SK-N-SH (cell line): ENCODE measurements around the gene RPS27L. TPM values are rescaled to one million over a fixed set of nuclear protein-coding genes. Genes with fewer than 3 reads are reported as not detected.
A peak's percentile ranks its signal among the peaks of the same experiment; 100 is the strongest.

ENCODE experiments used
- CTCF ChIA-PET: fragments of 300-600, 350-600 bp; formaldehyde crosslinking; extraction: SDS; loops from one replicate; lab custom pipeline; 2021; lab: Yijun Ruan, JAX
- POLR2A ChIA-PET: fragments of 350-600 bp; sonication (Branson Sonifier 250); formaldehyde crosslinking; extraction: SDS; loops from one replicate; lab custom pipeline; 2020; ENCODE audit warnings: antibody characterized with exemption, inconsistent platforms; lab: Yijun Ruan, JAX
- DNase-seq: peaks from one replicate; pipeline ENCODE4 v3.0.0; 2012
- H2AFZ ChIP-seq: fragments of 200-600 bp; sonication (generic); 2 replicates; pipeline ENCODE4 v1.8.1; 2016; ENCODE audit warnings: antibody characterized with exemption, mild to moderate bottlenecking, low read depth
- H3F3A ChIP-seq: fragments of 200-600 bp; sonication (generic); replicated peaks from 2 replicates; pipeline ENCODE3; 2016; ENCODE audit warnings: antibody characterized with exemption, mild to moderate bottlenecking; ENCODE audit not compliant: insufficient read depth
- H3K27ac ChIP-seq, 2 experiments: fragments of 200-500 bp in 1 of 2; fragments of 200-600 bp in 1 of 2; sonication (Bioruptor generic) in 1 of 2; sonication (generic), shearing (Covaris generic) in 1 of 2; 2 replicates each; pipeline versions ENCODE4 v1.5.1 to v1.6.1; 2014 to 2016; ENCODE audit warnings: low read depth in 2 of 2, inconsistent platforms in 1 of 2, low read length in 1 of 2, mild to moderate bottlenecking in 1 of 2, mixed read lengths in 1 of 2
- H3K27me3 ChIP-seq: fragments of 200-600 bp; sonication (generic), shearing (Covaris generic); 2 replicates; pipeline ENCODE4 v1.6.1; 2016; ENCODE audit warnings: mixed run types; ENCODE audit not compliant: insufficient read depth
- H3K36me3 ChIP-seq, 2 experiments: fragments of 200-500 bp in 1 of 2; fragments of 200-600 bp in 1 of 2; sonication (Bioruptor generic) in 1 of 2; sonication (generic) in 1 of 2; replicated peaks in 1 of 2; 2 replicates each; pipeline versions ENCODE3 to v1.5.1; 2014 to 2016; ENCODE audit warnings: low read length in 1 of 2, mild to moderate bottlenecking in 1 of 2; ENCODE audit not compliant: insufficient read depth in 2 of 2, control insufficient read depth in 1 of 2
- H3K4me1 ChIP-seq, 2 experiments: fragments of 200-500 bp in 1 of 2; fragments of 200-600 bp in 1 of 2; sonication (Bioruptor generic) in 1 of 2; sonication (generic), shearing (Covaris generic) in 1 of 2; 2 replicates each; pipeline versions ENCODE4 v1.5.1 to v1.6.1; 2014 to 2016; ENCODE audit warnings: low read depth in 1 of 2, low read length in 1 of 2, mixed run types in 1 of 2; ENCODE audit not compliant: insufficient read depth in 2 of 2, control insufficient read depth in 1 of 2
- H3K4me2 ChIP-seq: fragments of 200-600 bp; sonication (generic), shearing (Covaris generic); 2 replicates; pipeline ENCODE4 v1.6.1; 2017; ENCODE audit warnings: mixed run types
- H3K4me3 ChIP-seq, 2 experiments: fragments of 200-500 bp in 1 of 2; fragments of 200-600 bp in 1 of 2; sonication (Bioruptor generic) in 1 of 2; sonication (generic), shearing (Covaris generic) in 1 of 2; 2 replicates each; pipeline versions ENCODE4 v1.5.1 to v1.8.1; 2014 to 2016; ENCODE audit warnings: low read depth in 2 of 2, inconsistent platforms in 1 of 2, low read length in 1 of 2, mild to moderate bottlenecking in 1 of 2, mixed read lengths in 1 of 2, moderate library complexity in 1 of 2
- H3K79me2 ChIP-seq: fragments of 200-600 bp; sonication (generic); 2 replicates; pipeline ENCODE4 v1.8.1; 2017; ENCODE audit warnings: mild to moderate bottlenecking; ENCODE audit not compliant: insufficient read depth
- H3K9ac ChIP-seq: fragments of 200-600 bp; sonication (generic); 2 replicates; pipeline ENCODE4 v1.6.1; 2017; ENCODE audit warnings: mixed run types
- H3K9me2 ChIP-seq: fragments of 200-600 bp; sonication (generic); 2 replicates; pipeline ENCODE4 v1.6.1; 2017; ENCODE audit warnings: mixed run types
- H3K9me3 ChIP-seq: fragments of 200-600 bp; sonication (generic); 2 replicates; pipeline ENCODE4 v1.6.1; 2017; ENCODE audit warnings: mixed run types, mild to moderate bottlenecking, moderate library complexity
- H4K20me1 ChIP-seq: fragments of 200-600 bp; sonication (generic); 2 replicates; pipeline ENCODE4 v1.6.1; 2017; ENCODE audit warnings: mild to moderate bottlenecking, mixed run types; ENCODE audit not compliant: insufficient read depth
- CHD2 ChIP-seq: fragments of 150-350 bp; IDR thresholded peaks from 2 replicates; pipeline ENCODE4 v1.6.1; 2018; ENCODE audit warnings: low read length; ENCODE audit not compliant: partially characterized antibody
- EP300 ChIP-seq, 2 experiments: IDR thresholded peaks; 2 replicates each; pipeline versions ENCODE4 v1.4.0 to v1.6.1; 2012; ENCODE audit warnings: borderline replicate concordance in 1 of 2, low read depth in 1 of 2, low read length in 1 of 2
- EZH2phosphoT487 ChIP-seq: fragments of 200-600 bp; sonication (generic); IDR thresholded peaks from 2 replicates; pipeline ENCODE4 v1.6.1; 2017; ENCODE audit warnings: low read depth, mixed run types, mild to moderate bottlenecking, antibody characterized with exemption, moderate library complexity, borderline replicate concordance
- IRF3 ChIP-seq: fragments of 150-350 bp; IDR thresholded peaks from 2 replicates; pipeline ENCODE4 v1.6.1; 2016; ENCODE audit warnings: mild to moderate bottlenecking, low read depth, low read length
- MAX ChIP-seq: IDR thresholded peaks from 2 replicates; pipeline ENCODE4 v1.4.0; 2012; ENCODE audit warnings: low read depth
- RAD21 ChIP-seq: IDR thresholded peaks from 2 replicates; pipeline ENCODE4 v1.6.1; 2012; ENCODE audit warnings: mild to moderate bottlenecking, low read length
- TAF1 ChIP-seq: IDR thresholded peaks from 2 replicates; pipeline ENCODE4 v1.6.1; 2012; ENCODE audit warnings: low read depth, mild to moderate bottlenecking, low read length, moderate library complexity, borderline replicate concordance
- WGBS: methylation state at CpG from one replicate; pipeline ENCODE4 v1.1.6; 2017; ENCODE audit warnings: low lambda C conversion rate; 5-methylcytosine and 5-hydroxymethylcytosine counted together
- polyA plus RNA-seq, 3 experiments: library from polyadenylated mRNA; depleted of rRNA; stranded (reverse); fragments of >200 nt; gene quantifications; 2 replicates each; pipeline ENCODE4 v1.2.3, GENCODE V29; 2012
- TF ChIP-seq, protein P1 (sequence below): IDR thresholded peaks from 2 replicates; pipeline ENCODE4 v1.4.0; 2012; ENCODE audit warnings: low read depth, borderline replicate concordance

Gene RPS27L
- polyA plus RNA-seq, 1 of the 3 experiments (the other 2 are of a cell fraction): 319 TPM

DNA sequence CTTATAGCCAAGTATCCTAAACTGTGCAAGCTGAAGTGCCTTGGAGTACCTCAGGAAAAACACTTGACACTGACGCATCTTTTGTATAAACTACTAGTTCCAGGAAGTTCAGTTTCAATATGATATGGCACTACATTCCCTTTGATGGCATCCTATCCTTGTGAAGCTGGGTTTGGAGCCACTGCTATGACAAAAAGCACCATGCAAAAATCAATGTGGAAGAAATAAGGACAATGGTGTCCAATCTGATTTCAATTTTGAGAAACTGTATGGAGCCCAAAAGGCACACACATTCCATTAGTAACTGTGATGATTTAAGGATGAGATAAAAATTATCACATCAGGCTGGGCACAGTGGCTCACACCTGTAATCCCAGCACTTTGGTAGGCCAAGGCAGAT is 5.6 kb downstream of the RPS27L start:
- H3K4me1 ChIP-seq: peaks cover 3 to 8% of the 10 kb centered on the region in 2 experiments; a peak in 1 of 4 replicates
- H2AFZ ChIP-seq: no peak overlapping the region
- 94% methylated on average over 1 of the region's 1 CpG for WGBS
- H3F3A ChIP-seq: peaks cover 59% of the 10 kb centered on the region
- POLR2A ChIA-PET: no interaction called here
- H3K27ac ChIP-seq: peak overlapping the region in 1 of 2 experiments; percentile 66; a peak in 2 of 4 replicates
- H3K4me3 ChIP-seq: no peak overlapping the region
- H3K9me2 ChIP-seq: no peaks in the 10 kb centered on the region
- no peak overlapping the region for H3K4me2 ChIP-seq
- no peak overlapping the region for H3K9ac ChIP-seq
- DNase-seq: no peak
- no peaks in the 10 kb centered on the region for H3K27me3 ChIP-seq
- H4K20me1 ChIP-seq: peaks cover 28% of the 10 kb centered on the region
- CTCF ChIA-PET: no interaction called here
- TF ChIP-seq CHD2 (no peak), TAF1 (no peak), EZH2phosphoT487 (no peak), RAD21 (no peak), MAX (no peak), EP300 (IDR thresholded peaks at IDR 0.05; ENCODE audit: borderline replicate concordance in 1 of 2, low read depth in 1 of 2, low read length in 1 of 2) (no peak), IRF3 (no peak)
- H3K79me2 ChIP-seq: peaks cover 70% of the 10 kb centered on the region
- peaks cover 26 to 77% of the 10 kb centered on the region in 2 experiments for H3K36me3 ChIP-seq
- H3K9me3 ChIP-seq: no peaks in the 10 kb centered on the region

GRCh38 chr15:63146684-63147083 is 10.6 kb downstream of the RPS27L start:
- peaks cover 5% of the 10 kb centered on the region; the same call in 1 of the 2 replicates for H4K20me1 ChIP-seq
- H3K36me3 ChIP-seq: peaks cover 3 to 68% of the 10 kb centered on the region in 2 experiments
- CTCF ChIA-PET: interaction anchor here (0.8 kb wide), 1 partner anchor 9 kb away, joined by 3 read pairs; no protein-coding TSS in a partner anchor

More at GRCh38 chr15:63146684-63147083, 10.6 kb downstream of the RPS27L start:
- H3K4me2 ChIP-seq: no peak overlapping the region
- no peaks in the 10 kb centered on the region for H3K4me1 ChIP-seq
- no peak for DNase-seq
- no peak overlapping the region for H3K27ac ChIP-seq
- no peaks in the 10 kb centered on the region for H3K9me2 ChIP-seq
- no peak overlapping the region for H3K9ac ChIP-seq
- no peak overlapping the region for H3K4me3 ChIP-seq
- peaks cover 23% of the 10 kb centered on the region; the same call in 1 of the 2 replicates for H3K79me2 ChIP-seq
- WGBS: 94% methylated on average over 3 of the region's 3 CpGs
- H3K27me3 ChIP-seq: no peaks in the 10 kb centered on the region
- POLR2A ChIA-PET: interaction anchor here (1.4 to 1.7 kb wide), 2 partner anchors 11 to 12 kb away, joined by 3 to 6 read pairs; partner anchors contain the start of gene RPS27L
- no peaks in the 10 kb centered on the region for H3K9me3 ChIP-seq
- H3F3A ChIP-seq: peaks cover 44% of the 10 kb centered on the region
- TF ChIP-seq RAD21: peak; percentile 27
- TF ChIP-seq, protein P1, sequence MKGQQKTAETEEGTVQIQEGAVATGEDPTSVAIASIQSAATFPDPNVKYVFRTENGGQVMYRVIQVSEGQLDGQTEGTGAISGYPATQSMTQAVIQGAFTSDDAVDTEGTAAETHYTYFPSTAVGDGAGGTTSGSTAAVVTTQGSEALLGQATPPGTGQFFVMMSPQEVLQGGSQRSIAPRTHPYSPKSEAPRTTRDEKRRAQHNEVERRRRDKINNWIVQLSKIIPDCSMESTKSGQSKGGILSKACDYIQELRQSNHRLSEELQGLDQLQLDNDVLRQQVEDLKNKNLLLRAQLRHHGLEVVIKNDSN: no peak
- H2AFZ ChIP-seq: no peak overlapping the region
